ENCODE measurements around the gene PRMT3. TPM values are rescaled to one million over a fixed set of nuclear protein-coding genes. Genes with fewer than 3 reads are reported as not detected.
"Not testable (repeated sequence)": the region's sequence is repeated elsewhere in the genome, so short reads cannot be mapped to it uniquely, and the experiment has no call there.

Gene PRMT3
- total RNA-seq, 1 experiment from 2014 or later, result 28.3 TPM

GRCh38 chr11:20511982-20512381 lies 124.5 kb downstream of the PRMT3 start:
- no peak for DNase-seq (ENCODE audit: low read depth)

DNA sequence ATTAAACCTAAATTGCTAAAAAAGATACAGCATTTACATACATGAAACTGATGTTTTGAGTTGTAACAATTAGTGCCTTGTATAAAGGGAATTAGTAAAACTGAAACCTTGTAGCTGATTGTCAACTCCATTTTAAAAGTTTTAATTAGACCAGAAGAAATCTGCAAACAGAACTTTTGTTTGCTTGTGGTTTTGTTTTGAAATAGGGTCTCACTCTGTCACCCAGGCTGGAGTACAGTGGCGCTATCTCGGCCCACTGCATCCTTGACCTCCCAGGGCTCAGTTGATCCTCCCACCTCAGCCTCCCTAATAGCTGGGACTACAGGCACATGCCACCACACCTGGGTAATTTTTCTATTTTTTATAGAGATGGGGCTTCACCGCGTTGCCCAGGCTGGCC lies 125.4 kb downstream of the PRMT3 start:
- no peak for DNase-seq (ENCODE audit: low read depth)

GRCh38 chr11:20518323-20518834 lies 130.9 kb downstream of the PRMT3 start:
- DNase-seq (ENCODE audit: low read depth), result no peak

DNA sequence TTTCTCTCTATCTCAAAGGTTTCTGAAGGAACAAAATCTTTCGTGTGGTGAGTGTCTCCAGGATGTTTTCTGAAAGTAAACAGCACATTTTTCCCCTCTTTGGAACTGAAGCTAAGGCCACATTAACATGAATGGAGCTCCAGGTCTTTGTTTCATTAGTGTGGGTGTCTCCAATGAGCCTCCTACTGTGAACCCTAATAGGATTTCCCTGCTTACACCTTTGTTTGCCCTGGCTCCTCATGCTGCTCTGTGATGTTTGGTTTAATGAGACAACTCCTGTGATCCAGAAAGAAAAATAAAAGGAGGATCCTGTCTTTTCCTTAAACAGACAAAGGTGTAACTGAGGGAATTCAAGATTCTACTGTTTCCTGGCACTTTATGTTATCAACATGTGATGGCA lies 135.0 kb downstream of the PRMT3 start:
- no peak for DNase-seq (ENCODE audit: low read depth)

DNA sequence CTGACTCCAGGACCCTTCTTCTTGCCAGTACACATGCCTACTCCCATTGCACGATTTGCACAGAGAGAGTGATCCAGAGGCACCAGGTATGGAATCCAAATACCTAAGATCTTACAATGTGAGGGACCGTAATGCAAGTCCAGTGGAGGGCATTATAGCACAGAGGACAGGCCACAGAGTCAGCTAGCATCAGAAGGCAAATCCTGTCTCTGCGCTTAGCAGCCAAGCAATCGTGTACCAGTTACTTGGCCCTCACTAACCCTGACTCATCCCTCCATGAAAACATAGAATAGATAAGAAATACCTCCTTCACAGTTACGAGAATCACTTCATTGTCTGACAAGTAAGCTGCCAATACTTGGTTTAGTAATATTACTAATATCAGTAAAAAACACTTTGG lies 142.2 kb downstream of the PRMT3 start:
- peak; percentile 21 for DNase-seq (ENCODE audit: low read depth)

DNA sequence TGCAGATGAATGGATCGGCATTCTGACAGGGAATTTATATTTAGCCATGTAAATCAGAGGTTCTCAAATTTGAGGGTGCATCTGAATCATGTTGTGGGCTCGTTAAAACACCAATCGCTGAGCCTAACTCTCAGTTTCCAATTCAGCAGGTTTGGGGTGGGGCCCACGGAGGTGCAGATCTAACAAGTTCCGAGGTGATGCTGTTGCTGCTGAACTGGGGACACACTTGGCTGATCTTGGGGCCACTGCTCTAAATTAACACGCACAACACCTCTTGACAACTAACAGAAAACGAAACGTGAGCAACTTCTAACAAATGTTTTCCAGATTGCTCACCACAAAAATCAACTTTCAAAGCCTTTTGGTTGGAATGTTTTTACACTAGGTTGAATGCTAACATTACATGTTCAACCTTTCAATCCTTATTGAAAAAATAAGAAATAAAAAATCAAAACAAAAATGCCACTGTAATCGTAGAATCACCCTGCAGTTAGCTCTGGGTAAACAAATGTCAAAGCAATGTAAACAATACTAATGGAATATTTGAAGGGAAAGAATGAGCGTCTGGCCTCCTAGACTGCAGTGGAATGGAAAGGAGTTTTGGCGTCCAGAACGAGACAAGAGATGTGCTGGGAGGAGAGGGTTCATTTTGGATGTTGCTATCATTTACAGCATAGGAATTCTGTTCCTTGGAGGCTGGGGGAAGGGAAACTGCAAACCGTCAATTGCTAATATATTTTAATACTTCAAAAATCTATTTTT lies 143.6 kb downstream of the PRMT3 start:
- DNase-seq (ENCODE audit: low read depth), result no peak

GRCh38 chr11:20535271-20535881 lies 147.9 kb downstream of the PRMT3 start:
- no peak for DNase-seq (ENCODE audit: low read depth)

DNA sequence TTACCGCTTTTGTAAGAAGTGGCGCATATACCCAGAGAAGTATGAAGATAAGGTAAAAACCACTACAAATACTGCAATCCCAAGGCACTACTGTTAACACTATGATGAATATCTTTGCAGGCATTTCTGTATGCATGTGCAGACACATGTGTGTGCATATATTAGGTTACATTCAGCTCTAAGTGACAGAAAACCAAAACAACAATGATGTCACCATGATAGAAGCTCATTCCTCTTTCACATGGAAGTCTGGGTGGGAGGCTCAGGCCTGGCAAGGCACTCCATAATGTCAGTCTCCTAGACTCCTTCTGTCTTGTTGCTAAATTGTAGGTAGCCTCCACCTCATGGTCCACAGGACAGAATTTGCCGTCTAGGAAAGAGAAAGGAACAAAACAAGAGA lies 148.8 kb downstream of the PRMT3 start:
- DNase-seq (ENCODE audit: low read depth), result no peak

GRCh38 chr11:20536784-20537183 lies 149.3 kb downstream of the PRMT3 start:
- no peak for DNase-seq (ENCODE audit: low read depth)

DNA sequence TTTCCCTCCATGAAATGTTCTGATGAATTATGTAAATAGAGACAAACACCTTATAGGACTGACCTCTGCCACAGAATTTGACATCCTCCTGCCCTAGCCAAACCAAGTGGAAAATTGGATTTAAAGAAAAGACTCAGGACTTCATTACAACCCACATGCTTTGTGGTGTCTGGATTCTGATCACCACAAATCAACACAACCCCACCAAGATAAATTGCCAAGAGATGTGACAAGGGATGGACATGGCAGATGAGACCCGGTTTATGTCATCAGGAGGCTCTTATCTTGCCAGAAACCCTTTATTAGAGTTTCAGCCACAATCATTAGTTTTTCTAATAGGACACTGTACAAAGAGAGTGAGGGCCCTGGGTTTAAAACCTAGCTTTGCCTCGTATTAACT lies 154.0 kb downstream of the PRMT3 start:
- DNase-seq (ENCODE audit: low read depth), result no peak

- DNase-seq (ENCODE audit: low read depth), result no peak
Observed at GRCh38 chr11:20544603-20545237, 157.2 kb downstream of the PRMT3 start.

DNA sequence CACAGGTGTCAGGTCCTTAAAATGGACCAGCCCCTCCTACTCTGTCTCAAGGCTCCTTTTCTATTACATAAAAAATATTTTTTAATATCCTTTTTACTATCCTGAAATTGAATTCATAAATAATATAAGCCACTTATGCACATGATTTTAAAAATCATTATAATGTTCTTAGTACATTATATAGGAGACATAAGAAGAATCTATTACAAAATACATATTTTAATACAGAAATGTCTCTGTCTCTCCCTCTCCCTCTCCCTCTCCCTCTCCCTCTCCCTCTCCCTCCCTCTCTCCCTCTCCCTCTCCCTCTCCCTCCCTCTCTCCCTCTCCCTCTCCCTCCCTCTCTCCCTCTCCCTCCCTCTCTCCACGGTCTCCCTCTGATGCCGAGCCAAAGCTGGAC lies 159.9 kb downstream of the PRMT3 start:
- DNase-seq (ENCODE audit: low read depth), result no peak

GRCh38 chr11:20551096-20551495 lies 163.6 kb downstream of the PRMT3 start:
- no peak for DNase-seq (ENCODE audit: low read depth)

DNA sequence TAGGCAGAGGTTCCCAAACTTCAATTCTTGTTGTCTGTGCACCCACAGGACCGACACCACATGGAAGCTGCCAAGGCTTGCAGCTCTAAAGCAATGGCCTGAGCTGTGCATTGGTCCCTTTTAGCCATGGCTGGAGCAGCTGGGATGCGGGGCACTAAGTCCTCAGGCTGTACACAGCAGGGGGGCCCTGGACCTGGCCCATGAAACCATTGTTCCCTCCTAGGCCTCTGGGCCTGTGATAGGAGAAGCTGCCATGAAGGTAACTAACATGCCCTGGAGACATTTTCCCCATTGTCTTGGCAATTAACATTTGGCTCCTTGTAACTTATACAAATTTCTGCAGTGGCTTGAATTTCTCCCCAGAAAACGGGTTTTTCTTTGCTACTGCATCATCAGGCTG lies 168.3 kb downstream of the PRMT3 start:
- DNase-seq (ENCODE audit: low read depth), result no peak

DNA sequence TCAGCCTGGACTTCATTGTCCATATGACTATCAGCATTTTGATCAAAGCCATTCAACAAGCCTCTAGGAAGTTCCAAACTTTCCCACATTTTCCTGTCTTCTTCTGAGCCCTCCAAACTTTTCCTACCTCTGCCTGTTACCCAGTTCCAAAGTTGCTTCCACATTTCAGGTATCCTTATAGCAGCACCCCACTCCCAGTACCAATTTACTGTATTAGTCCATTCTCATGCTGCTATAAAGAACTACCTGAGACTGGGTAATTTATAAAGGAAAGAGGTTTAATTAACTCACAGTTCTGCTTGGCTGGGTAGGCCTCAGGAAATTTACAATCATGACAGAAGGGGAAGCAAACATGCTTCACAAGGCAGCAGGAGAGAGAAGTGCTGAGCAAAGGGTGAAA lies 168.9 kb downstream of the PRMT3 start:
- not testable (repeated sequence) for DNase-seq (ENCODE audit: low read depth)

DNA sequence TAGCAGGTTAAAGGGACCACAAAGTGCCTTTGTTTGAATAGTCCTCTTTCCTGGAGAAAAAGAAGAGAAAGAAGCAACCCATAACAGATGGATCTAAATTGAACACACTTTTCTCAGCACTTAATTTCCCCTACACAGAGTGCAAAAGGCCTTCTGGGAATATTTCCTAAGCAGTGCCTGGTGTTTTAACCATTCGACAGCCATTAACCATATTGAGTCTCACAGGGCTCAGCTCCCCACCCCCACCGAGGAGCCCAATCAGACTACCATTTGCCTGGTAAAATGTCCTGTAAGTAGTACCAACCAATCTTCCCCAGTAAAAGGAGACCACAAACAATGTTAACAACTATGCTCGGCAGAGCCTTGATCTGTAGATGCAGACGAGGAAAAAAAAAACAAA lies 171.2 kb downstream of the PRMT3 start:
- DNase-seq (ENCODE audit: low read depth), result no peak

Other genes starting within 250 kb of the PRMT3 start
- not detected in 2 replicates for gene DBX1, start 227.2 kb upstream of the PRMT3 start, total RNA-seq (2014; rRNA removed; shearing (Covaris generic))
- gene HTATIP2, start 24.0 kb upstream of the PRMT3 start, total RNA-seq (2014; rRNA removed; shearing (Covaris generic)), result 43.1 and 54.4 TPM in 2 replicates
- gene SLC6A5, start 211.9 kb downstream of the PRMT3 start, total RNA-seq (2014; rRNA removed; shearing (Covaris generic)), result not detected in 2 replicates

All from Daoy (cell line).